ENCODE results near the gene KCTD13. TPM values are rescaled to one million over a fixed set of nuclear protein-coding genes. Genes with fewer than 3 reads are reported as not detected.

KCTD13 gene
- total RNA-seq, 2 donors from 2014 or later = 21.5 to 27.5 TPM

- H3K4me3 ChIP-seq (ENCODE audit: low read length) = no peak overlapping the region
- no peaks in the 10 kb centered on the region for H3K27me3 ChIP-seq (ENCODE audit: control insufficient read depth, insufficient read depth, low read length, poor library complexity, severe bottlenecking)
- no peak for DNase-seq
- Mint-ChIP-seq H3K27ac (no peak overlapping the region), H3K27me3 (ENCODE audit: insufficient read depth) (no peaks in the 10 kb centered on the region), H3K9me3 (no peaks in the 10 kb centered on the region), H3K36me3 (ENCODE audit: low read depth) (peaks cover 14% of the 10 kb centered on the region), H3K4me3 (no peak overlapping the region), H3K4me1 (peaks cover 4% of the 10 kb centered on the region)
- 93 to 98% methylated on average over 16 to 23 of the region's 23 CpGs for WGBS, 2 experiments (ENCODE audit: insufficient coverage in 1 of 2, insufficient read length in 1 of 2)
- H3K36me3 ChIP-seq (ENCODE audit: control insufficient read depth, insufficient read depth, low read length) = peaks cover 4% of the 10 kb centered on the region
- no peaks in the 10 kb centered on the region for H3K4me1 ChIP-seq (ENCODE audit: control insufficient read depth, insufficient read depth, low read length)
- no peak overlapping the region for H3K9ac ChIP-seq (ENCODE audit: extremely low read depth, low read length, poor library complexity, severe bottlenecking)
- TF ChIP-seq CTCF (conservative IDR thresholded peaks at IDR 0.05) = no peak
- no peak overlapping the region for H3K27ac ChIP-seq (ENCODE audit: low read depth, low read length)
- no peaks in the 10 kb centered on the region for H3K9me3 ChIP-seq (ENCODE audit: control insufficient read depth, low read length)
Observed at GRCh38 chr16:29906520-29907244, 19.3 kb downstream of the KCTD13 start.

- no peak overlapping the region for H3K27ac Mint-ChIP-seq
- no peak overlapping the region for H3K4me3 Mint-ChIP-seq
- peaks cover 4% of the 10 kb centered on the region for H3K36me3 ChIP-seq (ENCODE audit: control insufficient read depth, insufficient read depth, low read length)
- H3K4me1 ChIP-seq (ENCODE audit: control insufficient read depth, insufficient read depth, low read length) = no peaks in the 10 kb centered on the region
- 95% methylated on average over 8 to 13 of the region's 13 CpGs for WGBS, 2 experiments (ENCODE audit: insufficient coverage in 1 of 2, insufficient read length in 1 of 2)
- no peak overlapping the region for H3K27ac ChIP-seq (ENCODE audit: low read depth, low read length)
- no peaks in the 10 kb centered on the region for H3K9me3 Mint-ChIP-seq
- DNase-seq = no peak
- peaks cover 14% of the 10 kb centered on the region for H3K36me3 Mint-ChIP-seq (ENCODE audit: low read depth)
- H3K9ac ChIP-seq (ENCODE audit: extremely low read depth, low read length, poor library complexity, severe bottlenecking) = no peak overlapping the region
- H3K9me3 ChIP-seq (ENCODE audit: control insufficient read depth, low read length) = no peaks in the 10 kb centered on the region
- peaks cover 6% of the 10 kb centered on the region for H3K4me1 Mint-ChIP-seq
- no peaks in the 10 kb centered on the region for H3K27me3 ChIP-seq (ENCODE audit: control insufficient read depth, insufficient read depth, low read length, poor library complexity, severe bottlenecking)
- no peak for TF ChIP-seq CTCF (conservative IDR thresholded peaks at IDR 0.05)
- no peaks in the 10 kb centered on the region for H3K27me3 Mint-ChIP-seq (ENCODE audit: insufficient read depth)
- no peak overlapping the region for H3K4me3 ChIP-seq (ENCODE audit: low read length)
Observed at GRCh38 chr16:29905668-29906067, 20.4 kb downstream of the KCTD13 start.

GRCh38 chr16:29904947-29905346 is 21.1 kb downstream of the KCTD13 start:
- no peak for TF ChIP-seq CTCF (conservative IDR thresholded peaks at IDR 0.05)
- WGBS, 2 experiments (ENCODE audit: insufficient coverage in 1 of 2, insufficient read length in 1 of 2) = 90 to 96% methylated on average over 6 to 7 of the region's 7 CpGs
- Histone ChIP-seq H3K27ac (ENCODE audit: low read depth, low read length) (no peak overlapping the region), H3K36me3 (ENCODE audit: control insufficient read depth, insufficient read depth, low read length) (peaks cover 4% of the 10 kb centered on the region), H3K4me1 (ENCODE audit: control insufficient read depth, insufficient read depth, low read length) (no peaks in the 10 kb centered on the region), H3K9me3 (ENCODE audit: control insufficient read depth, low read length) (no peaks in the 10 kb centered on the region), H3K4me3 (ENCODE audit: low read length) (no peak overlapping the region), H3K9ac (ENCODE audit: extremely low read depth, low read length, poor library complexity, severe bottlenecking) (no peak overlapping the region), H3K27me3 (ENCODE audit: control insufficient read depth, insufficient read depth, low read length, poor library complexity, severe bottlenecking) (no peaks in the 10 kb centered on the region)
- H3K4me1 Mint-ChIP-seq = peaks cover 9% of the 10 kb centered on the region
- H3K9me3 Mint-ChIP-seq = no peaks in the 10 kb centered on the region
- no peak overlapping the region for H3K27ac Mint-ChIP-seq
- no peak for DNase-seq
- peaks cover 14% of the 10 kb centered on the region for H3K36me3 Mint-ChIP-seq (ENCODE audit: low read depth)
- H3K4me3 Mint-ChIP-seq = no peak overlapping the region
- H3K27me3 Mint-ChIP-seq (ENCODE audit: insufficient read depth) = no peaks in the 10 kb centered on the region
